Spinal cord (tissue), 10 donors: ENCODE data around the gene AMER3. TPM values are rescaled to one million over a fixed set of nuclear protein-coding genes. Genes with fewer than 3 reads are reported as not detected.
"Not testable (repeated sequence)": the region's sequence is repeated elsewhere in the genome, so short reads cannot be mapped to it uniquely, and the experiment has no call there.

ENCODE experiments used
- DNase-seq, 6 donors: peaks; one replicate each; pipeline versions ENCODE4 v3.0.0 to v3.0.0-alpha.2; 2013 to 2015; ENCODE audit warnings: low spot score in 6 of 6, low read depth in 4 of 6
- H3K27ac ChIP-seq: one replicate; pipeline ENCODE4 v1.5.1; 2013; ENCODE audit warnings: low read depth, low read length, control low read depth
- H3K27me3 ChIP-seq: one replicate; pipeline ENCODE4 v1.6.1; 2013; ENCODE audit warnings: low read length; ENCODE audit not compliant: control insufficient read depth, insufficient read depth
- H3K36me3 ChIP-seq: one replicate; pipeline ENCODE4 v1.6.1; 2013; ENCODE audit warnings: low read length; ENCODE audit not compliant: control insufficient read depth, insufficient read depth
- H3K4me1 ChIP-seq: one replicate; pipeline ENCODE4 v1.6.1; 2013; ENCODE audit warnings: low read length; ENCODE audit not compliant: control insufficient read depth, insufficient read depth
- H3K4me3 ChIP-seq: one replicate; pipeline ENCODE4 v1.5.1; 2013; ENCODE audit warnings: low read depth, low read length, control low read depth
- H3K9me3 ChIP-seq: one replicate; pipeline ENCODE4 v1.6.1; 2013; ENCODE audit warnings: low read length; ENCODE audit not compliant: control insufficient read depth, insufficient read depth
- WGBS: methylation state at CpG from one replicate; pipeline ENCODE4 v1.1.5; 2013; ENCODE audit warnings: missing lambda C conversion rate; ENCODE audit not compliant: insufficient coverage; 5-methylcytosine and 5-hydroxymethylcytosine counted together
- polyA plus RNA-seq, 2 donors: library from polyadenylated mRNA; unstranded; fragments of 120-200 nt; gene quantifications; one replicate each; pipeline ENCODE4 v1.2.1, GENCODE V29; 2013; ENCODE audit not compliant: insufficient read length in 2 of 2
- total RNA-seq, 2 donors: library from RNA; depleted of rRNA in 1 of 2; stranded (reverse); fragments of 120-200 nt in 1 of 2; fragments of >200 nt in 1 of 2; gene quantifications; one replicate each; pipeline versions ENCODE4 v1.2.3 to v1.2.4, GENCODE V29; 2013 to 2014
- donor health status: healthy.

The AMER3 gene
- total and polyA plus RNA-seq, 4 donors: 4.5 to 11.4 (median 11.2) TPM

DNA sequence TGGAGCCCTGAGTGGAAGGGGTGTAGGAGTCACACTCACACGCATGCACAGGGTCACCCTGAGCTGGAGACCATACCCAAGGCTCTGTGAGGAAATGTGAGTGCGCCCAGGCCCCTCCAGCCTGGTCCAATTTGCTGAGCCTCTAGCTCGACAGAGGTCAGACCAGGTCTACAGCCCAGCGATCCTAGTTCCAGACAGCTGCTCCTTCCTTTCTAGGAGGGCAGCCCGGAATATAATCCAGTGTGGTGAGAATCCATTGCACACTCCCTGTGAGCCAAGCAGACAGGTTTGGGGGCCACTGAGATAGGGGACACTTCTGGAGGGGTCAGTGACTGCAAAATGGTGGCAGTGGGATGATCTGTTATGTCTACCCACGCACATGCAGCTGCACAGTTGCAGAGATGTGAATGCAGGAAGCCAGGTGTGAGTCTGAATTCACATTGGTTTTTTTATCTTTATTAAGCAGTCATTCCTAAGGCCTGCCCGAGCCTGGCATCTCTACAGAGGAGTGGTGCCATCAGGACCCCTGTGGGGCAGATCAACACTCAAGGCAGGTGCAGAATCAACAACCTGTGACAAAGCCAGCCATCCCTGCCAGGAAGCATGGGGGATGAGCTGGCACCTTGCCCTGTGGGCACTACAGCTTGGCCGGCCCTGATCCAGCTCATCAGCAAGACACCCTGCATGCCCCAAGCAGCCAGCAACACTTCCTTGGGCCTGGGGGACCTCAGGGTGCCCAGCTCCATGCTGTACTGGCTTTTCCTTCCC lies 26.6 kb upstream of the AMER3 start, which contains the start of gene GPR148:
TSS of gene GPR148 (plus strand) at position 522 of the 768 bp plus-strand sequence. CDS start at position 604, 82 bp downstream.
- peak in 2 of 6 donors; percentile 37 to 66 for DNase-seq
- H3K27ac ChIP-seq: no peak within 1 kb of the TSS
- no peaks in the 10 kb centered on the region for H3K9me3 ChIP-seq
- no peaks in the 10 kb centered on the region for H3K36me3 ChIP-seq
- peaks cover 25% of the 10 kb centered on the region for H3K4me1 ChIP-seq
- 65% methylated on average over 8 of the region's 8 CpGs for WGBS
- H3K4me3 ChIP-seq: peak within 1 kb of the TSS; percentile 62
- no peaks in the 10 kb centered on the region for H3K27me3 ChIP-seq

DNA sequence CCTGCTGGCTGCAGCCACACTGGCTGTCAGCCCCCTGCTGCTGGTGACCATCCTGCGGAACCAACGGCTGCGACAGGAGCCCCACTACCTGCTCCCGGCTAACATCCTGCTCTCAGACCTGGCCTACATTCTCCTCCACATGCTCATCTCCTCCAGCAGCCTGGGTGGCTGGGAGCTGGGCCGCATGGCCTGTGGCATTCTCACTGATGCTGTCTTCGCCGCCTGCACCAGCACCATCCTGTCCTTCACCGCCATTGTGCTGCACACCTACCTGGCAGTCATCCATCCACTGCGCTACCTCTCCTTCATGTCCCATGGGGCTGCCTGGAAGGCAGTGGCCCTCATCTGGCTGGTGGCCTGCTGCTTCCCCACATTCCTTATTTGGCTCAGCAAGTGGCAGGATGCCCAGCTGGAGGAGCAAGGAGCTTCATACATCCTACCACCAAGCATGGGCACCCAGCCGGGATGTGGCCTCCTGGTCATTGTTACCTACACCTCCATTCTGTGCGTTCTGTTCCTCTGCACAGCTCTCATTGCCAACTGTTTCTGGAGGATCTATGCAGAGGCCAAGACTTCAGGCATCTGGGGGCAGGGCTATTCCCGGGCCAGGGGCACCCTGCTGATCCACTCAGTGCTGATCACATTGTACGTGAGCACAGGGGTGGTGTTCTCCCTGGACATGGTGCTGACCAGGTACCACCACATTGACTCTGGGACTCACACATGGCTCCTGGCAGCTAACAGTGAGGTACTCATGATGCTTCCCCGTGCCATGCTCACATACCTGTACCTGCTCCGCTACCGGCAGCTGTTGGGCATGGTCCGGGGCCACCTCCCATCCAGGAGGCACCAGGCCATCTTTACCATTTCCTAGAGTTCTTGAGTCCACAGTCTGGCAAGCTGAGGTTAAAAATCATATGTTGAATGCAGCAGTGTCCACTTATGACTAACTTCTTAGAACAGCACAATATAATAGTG lies 25.7 kb upstream of the AMER3 start:
- 89% methylated on average over 17 of the region's 17 CpGs for WGBS
- peaks cover 25% of the 10 kb centered on the region for H3K4me1 ChIP-seq
- no peaks in the 10 kb centered on the region for H3K9me3 ChIP-seq
- no peaks in the 10 kb centered on the region for H3K36me3 ChIP-seq
- no peak overlapping the region for H3K27ac ChIP-seq
- no peak overlapping the region for H3K4me3 ChIP-seq
- no peak for DNase-seq
- no peaks in the 10 kb centered on the region for H3K27me3 ChIP-seq

GRCh38 chr2:130732257-130732656 lies 23.1 kb upstream of the AMER3 start:
- H3K9me3 ChIP-seq, H3K36me3 ChIP-seq, H3K27me3 ChIP-seq, H3K27ac ChIP-seq, H3K4me3 ChIP-seq, DNase-seq: not testable (repeated sequence)
- WGBS: 93% methylated on average over 10 of the region's 11 CpGs
- peaks cover 13% of the 10 kb centered on the region for H3K4me1 ChIP-seq

DNA sequence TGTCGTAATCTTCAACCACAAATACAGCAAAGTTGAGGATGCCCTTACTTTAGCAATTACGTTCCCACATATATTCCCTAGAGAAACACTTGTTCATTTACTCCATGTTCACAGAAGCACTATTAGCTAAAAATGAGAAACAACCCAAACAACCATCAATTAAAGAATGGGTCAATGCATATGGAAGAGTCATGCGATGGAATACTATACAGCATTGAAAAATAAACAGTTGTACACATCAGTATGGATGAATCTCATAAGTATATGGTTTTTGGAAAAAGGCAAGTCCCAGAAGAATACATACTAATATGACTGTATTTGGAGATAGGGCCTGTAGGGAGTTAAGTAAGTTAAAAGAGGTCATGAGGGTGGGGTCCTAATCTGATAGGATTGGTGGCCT lies 20.1 kb upstream of the AMER3 start:
- no CpG with 5 or more reads among the region's 3 CpGs for WGBS
- no peaks in the 10 kb centered on the region for H3K27me3 ChIP-seq

GRCh38 chr2:130736487-130736886 lies 18.9 kb upstream of the AMER3 start:
- Histone ChIP-seq H3K27me3 (no peaks in the 10 kb centered on the region), H3K9me3 (no peaks in the 10 kb centered on the region), H3K27ac (no peak overlapping the region), H3K36me3 (no peaks in the 10 kb centered on the region), H3K4me1 (no peaks in the 10 kb centered on the region), H3K4me3 (no peak overlapping the region)
- peak in 1 of 6 donors; percentile 32 for DNase-seq
- WGBS: 51% methylated on average over 3 of the region's 6 CpGs

More for the DNA sequence above, 20.1 kb upstream of the AMER3 start:
- no peak overlapping the region for H3K4me3 ChIP-seq
- no peak for DNase-seq
- H3K27ac ChIP-seq: no peak overlapping the region
- no peaks in the 10 kb centered on the region for H3K4me1 ChIP-seq
- H3K36me3 ChIP-seq: no peaks in the 10 kb centered on the region
- no peaks in the 10 kb centered on the region for H3K9me3 ChIP-seq

- DNase-seq: no peak
- H3K4me1 ChIP-seq: no peaks in the 10 kb centered on the region
- H3K4me3 ChIP-seq: no peak overlapping the region
- WGBS: 87% methylated on average over 13 of the region's 14 CpGs
- no peaks in the 10 kb centered on the region for H3K9me3 ChIP-seq
- no peaks in the 10 kb centered on the region for H3K27me3 ChIP-seq
- H3K27ac ChIP-seq: no peak overlapping the region
- no peaks in the 10 kb centered on the region for H3K36me3 ChIP-seq
These were observed 17.7 kb upstream of the AMER3 start for GRCh38 chr2:130737592-130737991.

DNA sequence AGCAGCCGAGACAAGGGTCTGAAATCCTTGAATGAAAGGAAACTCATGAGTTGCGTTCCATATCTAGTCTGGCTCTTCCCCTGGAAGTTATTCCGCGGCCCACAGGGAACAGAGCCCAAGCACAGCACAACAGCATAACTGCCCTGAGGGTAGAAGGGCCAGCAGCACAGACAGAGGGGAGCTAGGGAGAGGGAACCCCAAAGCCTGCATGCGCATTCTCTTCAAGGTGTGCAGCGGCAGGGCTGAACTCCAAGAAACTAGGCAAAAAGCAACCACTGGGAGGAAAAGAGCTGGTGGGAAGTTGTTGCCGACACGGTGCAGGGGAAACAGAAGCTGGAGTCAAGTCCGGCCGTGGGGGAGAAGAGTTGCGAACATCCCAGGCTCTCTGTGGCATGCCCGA lies 14.7 kb upstream of the AMER3 start:
- Histone ChIP-seq H3K36me3 (no peaks in the 10 kb centered on the region), H3K27ac (no peak overlapping the region), H3K9me3 (no peaks in the 10 kb centered on the region), H3K4me3 (no peak overlapping the region), H3K4me1 (peaks cover 3% of the 10 kb centered on the region), H3K27me3 (no peaks in the 10 kb centered on the region)
- no peak for DNase-seq
- 83% methylated on average over 12 of the region's 12 CpGs for WGBS

DNA sequence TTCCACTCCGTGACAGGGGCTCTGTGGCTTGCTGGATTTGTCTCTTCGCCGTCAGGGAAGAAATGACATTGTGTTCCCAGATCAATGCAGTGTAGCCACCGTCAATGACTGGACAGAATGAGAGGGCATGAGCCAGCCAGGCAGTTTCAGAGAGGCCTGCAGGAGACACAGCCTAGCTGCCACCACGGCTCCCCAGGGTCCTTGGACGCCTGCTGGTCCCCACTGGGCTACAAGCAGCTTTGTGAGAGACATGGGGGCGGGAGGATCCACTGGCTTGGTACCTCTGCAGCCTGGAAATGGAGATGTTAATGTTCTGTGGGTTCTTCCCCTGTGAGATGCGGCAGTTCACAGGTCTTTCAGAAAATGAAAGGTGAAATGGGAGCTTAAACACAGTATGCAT lies 12.1 kb upstream of the AMER3 start:
- Histone ChIP-seq H3K27me3 (no peaks in the 10 kb centered on the region), H3K27ac (no peak overlapping the region), H3K36me3 (no peaks in the 10 kb centered on the region), H3K4me3 (no peak overlapping the region), H3K9me3 (no peaks in the 10 kb centered on the region), H3K4me1 (peaks cover 3% of the 10 kb centered on the region)
- DNase-seq: no peak
- 85% methylated on average over 7 of the region's 8 CpGs for WGBS

DNA sequence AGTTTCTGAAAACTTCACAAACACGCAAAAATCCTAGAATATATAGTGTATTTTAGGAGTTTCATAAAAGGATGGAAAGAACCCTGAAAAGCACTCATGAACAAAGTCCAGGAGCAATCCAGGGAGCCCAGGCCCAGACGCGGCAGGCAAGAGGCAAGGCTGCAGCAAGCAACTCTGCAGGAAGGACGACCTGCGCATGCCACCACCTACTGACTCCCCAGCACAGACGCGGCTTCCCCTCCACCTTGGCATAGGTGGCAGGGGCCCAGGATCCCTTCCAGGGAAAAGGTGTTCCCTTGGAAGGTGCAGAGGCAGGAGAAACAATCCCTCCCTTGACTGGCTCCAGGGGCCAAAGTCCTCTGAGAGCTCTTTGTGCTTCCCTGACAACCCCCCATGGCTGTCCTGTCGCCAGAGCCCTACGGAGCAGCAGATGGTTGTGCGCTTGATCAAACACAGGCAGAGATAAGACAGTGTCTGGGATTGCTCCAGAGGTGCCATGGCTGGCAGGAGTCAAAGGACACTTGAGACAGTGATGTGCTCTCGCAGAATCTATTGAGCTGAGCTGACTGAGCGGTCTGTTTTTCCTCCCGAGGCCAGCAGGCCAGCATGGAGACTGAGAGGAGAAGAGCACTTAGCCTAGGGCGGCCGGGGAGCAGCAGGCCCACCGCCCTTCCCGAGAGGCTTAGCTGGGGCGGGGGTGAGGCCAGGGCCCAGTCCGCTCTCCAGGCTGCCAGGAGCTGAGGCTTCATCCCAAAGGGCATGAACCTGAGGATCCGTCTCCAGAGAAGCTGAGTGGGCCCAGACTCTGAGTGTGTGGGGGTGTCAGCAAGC lies 10.8 kb upstream of the AMER3 start:
- H3K36me3 ChIP-seq: no peaks in the 10 kb centered on the region
- WGBS: 50% methylated on average over 17 of the region's 20 CpGs
- no peaks in the 10 kb centered on the region for H3K9me3 ChIP-seq
- H3K4me3 ChIP-seq: no peak overlapping the region
- no peak overlapping the region for H3K27ac ChIP-seq
- no peak for DNase-seq
- H3K4me1 ChIP-seq: peaks cover 3% of the 10 kb centered on the region
- no peaks in the 10 kb centered on the region for H3K27me3 ChIP-seq
